Activated CD4-positive, alpha-beta T cell treated with anti-CD3 and anti-CD28 coated beads for 36 hours (primary cell): ENCODE data around the gene IGSF9. TPM values are rescaled to one million over a fixed set of nuclear protein-coding genes. Genes with fewer than 3 reads are reported as not detected.

Experiments
- ATAC-seq: fragments of 200-7000 bp; cut with Tn5 transposase; one replicate; pipeline ENCODE4 v1.10.0; 2021; ENCODE audit warnings: mild to moderate bottlenecking, moderate library complexity
- CTCF ChIA-PET: fragments of 350-600 bp; sonication (Branson Sonifier 250); formaldehyde crosslinking; loops from one replicate; lab custom pipeline; 2021; ENCODE audit warnings: antibody characterized with exemption; lab: Charles Lee
- POLR2A ChIA-PET: fragments of 350-600 bp; sonication (Branson Sonifier 250); formaldehyde crosslinking; loops from one replicate; lab custom pipeline; 2021; ENCODE audit warnings: antibody characterized with exemption, inconsistent platforms; lab: Charles Lee
- DNase-seq: peaks from one replicate; pipeline ENCODE4 v3.0.0-alpha.2; 2020
- H3K27ac Mint-ChIP-seq: one replicate; pipeline ENCODE4 v1.8.0; 2021; ENCODE audit warnings: mixed read lengths
- H3K27me3 Mint-ChIP-seq: one replicate; pipeline ENCODE4 v1.8.0; 2021; ENCODE audit warnings: mixed read lengths
- H3K36me3 Mint-ChIP-seq: one replicate; pipeline ENCODE4 v1.8.0; 2021; ENCODE audit warnings: low read depth, mixed read lengths
- H3K4me1 Mint-ChIP-seq: one replicate; pipeline ENCODE4 v1.8.0; 2021; ENCODE audit warnings: mixed read lengths
- H3K4me3 Mint-ChIP-seq: one replicate; pipeline ENCODE4 v1.8.0; 2021; ENCODE audit warnings: mild to moderate bottlenecking, moderate library complexity, mixed read lengths
- H3K9me3 Mint-ChIP-seq: one replicate; pipeline ENCODE4 v1.8.0; 2021; ENCODE audit warnings: low read depth, mixed read lengths
- intact Hi-C, 2 experiments: fragments of 100-400 bp; cut with DNase I in 1 of 2; cut with micrococcal nuclease in 1 of 2; formaldehyde crosslinking; loops; one replicate each; pipeline versions ENCODE4 v1.14.2 to v1.15.1; 2022 to 2024; cut with DNase I, micrococcal nuclease
- total RNA-seq, 2 experiments: library from RNA; stranded (reverse); gene quantifications; one replicate each; pipeline ENCODE4 v1.2.3, GENCODE V29; 2021

Gene IGSF9
- total RNA-seq, 2 experiments from 2014 or later, result 0.07 TPM; not detected in 1

DNA sequence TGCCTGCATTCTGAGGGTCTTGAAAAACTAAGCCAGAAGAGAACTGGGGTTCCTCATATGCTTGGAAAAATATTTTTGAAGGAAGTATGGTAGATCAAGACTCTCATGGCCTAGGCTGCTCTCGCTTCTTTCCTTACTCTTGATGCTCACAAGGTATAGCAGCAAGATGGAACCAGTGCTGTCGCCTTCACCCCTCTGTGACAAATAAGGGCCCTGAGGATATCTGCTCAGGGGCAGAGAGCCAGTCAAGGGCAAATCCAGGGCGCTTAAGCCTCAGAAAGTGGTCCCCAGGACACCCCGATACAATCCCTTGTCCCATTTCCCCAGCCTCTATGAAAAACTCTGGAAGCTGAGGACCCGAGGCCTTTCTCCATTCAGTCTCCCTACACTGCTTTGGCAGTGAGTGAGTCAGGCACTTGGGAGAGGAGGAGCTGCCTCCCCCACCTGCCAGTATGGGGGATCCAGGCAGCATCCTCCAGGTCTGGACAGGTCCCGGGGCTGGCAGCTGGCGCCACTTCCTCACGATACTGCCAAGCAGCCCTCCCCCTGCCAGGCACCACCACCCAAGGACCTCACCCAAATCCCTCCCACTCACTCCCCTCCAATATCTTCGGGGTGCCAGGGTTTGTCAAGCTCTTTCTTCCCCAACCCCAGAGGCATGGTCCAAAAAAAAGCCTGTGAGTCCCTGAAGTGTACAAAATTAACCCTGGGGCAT lies 1.3 kb downstream of the IGSF9 start:
- ChIA-PET CTCF (interaction anchor here (0.8 to 2.8 kb wide), 3 partner anchors 55 to 134 kb away, joined by 3 to 15 read pairs (median 4); no protein-coding TSS in a partner anchor), POLR2A (no interaction called here)
- no peak for ATAC-seq
- DNase-seq, result no peak
- no peak overlapping the region for H3K27ac Mint-ChIP-seq
- peaks cover 7% of the 10 kb centered on the region for H3K4me1 Mint-ChIP-seq
- H3K9me3 Mint-ChIP-seq, result no peaks in the 10 kb centered on the region
- no peaks in the 10 kb centered on the region for H3K36me3 Mint-ChIP-seq
- no peak overlapping the region for H3K4me3 Mint-ChIP-seq
- H3K27me3 Mint-ChIP-seq, result peaks cover 27% of the 10 kb centered on the region
- intact Hi-C loops, result no loop called here

DNA sequence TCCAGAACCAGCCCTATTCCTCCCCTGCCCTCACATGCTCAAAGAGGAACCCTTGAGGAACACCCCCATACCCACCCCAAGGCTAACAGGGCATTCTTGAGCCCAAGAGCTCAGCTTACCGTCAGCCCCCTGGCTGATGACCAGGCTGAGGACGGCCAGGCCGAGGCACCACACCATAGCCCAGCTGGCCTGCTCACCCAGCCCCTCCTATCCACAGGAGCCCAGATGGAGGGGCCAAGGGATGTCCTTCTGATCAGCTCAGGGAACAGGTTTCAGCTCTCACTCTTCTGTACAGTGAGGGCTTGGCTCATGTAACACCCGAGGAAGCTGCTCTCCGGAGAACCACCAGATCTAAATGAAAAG lies 2.2 kb downstream of the IGSF9 start:
- H3K4me3 Mint-ChIP-seq, result no peak overlapping the region
- no peak overlapping the region for H3K27ac Mint-ChIP-seq
- ChIA-PET CTCF (interaction anchor here (2.8 kb wide), 1 partner anchor 65 kb away, joined by 15 read pairs; no protein-coding TSS in a partner anchor), POLR2A (no interaction called here)
- intact Hi-C loops, result no loop called here
- DNase-seq (no peak), ATAC-seq (no peak)
- no peaks in the 10 kb centered on the region for H3K9me3 Mint-ChIP-seq
- H3K36me3 Mint-ChIP-seq, result no peaks in the 10 kb centered on the region
- peaks cover 27% of the 10 kb centered on the region for H3K27me3 Mint-ChIP-seq
- H3K4me1 Mint-ChIP-seq, result peaks cover 7% of the 10 kb centered on the region

DNA sequence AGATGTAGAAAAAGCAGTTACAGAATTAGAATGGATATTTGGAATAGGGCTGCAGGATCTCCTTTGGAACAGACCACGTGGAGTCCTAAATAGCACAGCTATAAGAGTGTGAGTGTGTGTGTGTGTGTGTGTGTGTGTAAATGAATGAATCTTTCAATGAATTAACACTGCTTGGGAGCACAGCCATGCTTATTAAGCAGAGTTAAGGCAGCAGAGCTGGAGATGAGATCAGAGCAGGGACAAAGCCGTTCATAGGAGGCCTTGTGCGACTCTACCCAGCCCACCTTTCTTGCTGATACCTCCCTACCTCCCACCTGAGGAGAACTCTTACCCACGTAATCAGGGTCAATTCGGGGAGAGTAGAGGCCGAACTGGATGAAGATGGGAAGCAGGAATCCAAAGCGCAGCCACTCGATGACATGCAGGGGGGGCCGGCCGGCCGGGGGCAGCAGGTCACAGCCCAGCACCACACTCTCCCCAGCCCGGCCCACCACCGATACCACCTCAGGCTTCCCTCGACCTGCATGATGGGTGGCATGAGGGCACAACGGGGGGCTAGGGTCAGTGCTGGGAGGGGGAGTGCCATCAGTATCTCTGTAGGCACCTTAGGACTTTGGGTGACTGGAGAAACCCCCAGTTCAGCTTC lies 2.7 kb downstream of the IGSF9 start:
- Mint-ChIP-seq H3K4me3 (no peak overlapping the region), H3K4me1 (peaks cover 7% of the 10 kb centered on the region), H3K27me3 (peaks cover 27% of the 10 kb centered on the region), H3K27ac (no peak overlapping the region), H3K9me3 (no peaks in the 10 kb centered on the region), H3K36me3 (no peaks in the 10 kb centered on the region)
- ChIA-PET CTCF (interaction anchor here (0.6 to 2.8 kb wide), 2 partner anchors 65 to 270 kb away, joined by 3 to 15 read pairs; no protein-coding TSS in a partner anchor), POLR2A (no interaction called here)
- ATAC-seq, result no peak
- intact Hi-C loops, result no loop called here
- no peak for DNase-seq

DNA sequence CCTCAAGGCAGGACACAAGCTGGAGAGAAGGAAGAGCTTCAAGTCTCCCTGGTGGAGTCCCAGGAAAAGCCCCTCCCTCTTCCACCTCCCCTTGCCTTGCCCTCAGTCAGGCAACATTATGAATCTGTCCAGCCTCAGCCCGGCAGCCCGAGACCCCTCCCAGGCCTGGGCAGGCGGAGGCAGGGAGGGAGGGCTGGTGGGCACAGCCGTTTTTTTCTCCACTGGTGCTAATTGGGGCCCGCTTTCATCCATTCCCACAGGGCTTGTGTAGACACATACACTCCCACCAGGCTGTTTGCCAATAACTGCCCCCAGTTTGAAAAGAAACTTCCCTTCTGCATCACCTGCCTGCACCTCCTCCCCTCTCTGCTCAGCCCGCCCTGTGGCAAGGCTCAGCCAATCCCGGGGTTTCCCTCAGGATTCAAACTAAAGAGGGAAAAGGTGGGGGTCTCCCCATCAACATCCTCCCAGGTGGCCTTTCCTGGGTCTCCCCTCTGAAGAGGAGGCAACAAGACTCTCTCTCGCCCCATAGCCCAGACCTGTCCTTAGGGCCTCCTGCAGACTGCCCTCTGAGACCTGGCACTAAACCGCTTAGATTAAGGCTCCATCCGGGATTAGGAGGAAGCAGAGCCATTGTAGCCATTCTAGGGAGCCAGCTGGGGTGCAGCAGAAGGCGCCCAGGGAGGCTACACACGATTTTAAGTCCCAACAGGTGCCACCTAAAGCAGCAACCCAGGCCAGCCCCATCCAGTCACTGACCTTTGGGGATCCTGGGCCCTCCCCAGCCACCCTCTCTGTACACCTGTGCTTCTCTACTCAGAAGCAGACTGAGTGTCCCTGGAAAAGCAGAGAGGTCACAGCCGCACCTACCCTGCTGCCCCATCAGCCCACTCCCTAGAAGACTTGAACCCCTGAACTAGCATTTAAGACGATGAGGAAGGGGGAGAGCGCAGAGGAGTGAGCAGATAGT lies 3.5 kb downstream of the IGSF9 start:
- Mint-ChIP-seq H3K27me3 (peaks cover 27% of the 10 kb centered on the region), H3K27ac (no peak overlapping the region)
- CTCF ChIA-PET, result interaction anchor here (0.6 to 12.5 kb wide), 5 partner anchors 27 to 270 kb away, joined by 3 to 237 read pairs (median 4); no protein-coding TSS in a partner anchor

DNA sequence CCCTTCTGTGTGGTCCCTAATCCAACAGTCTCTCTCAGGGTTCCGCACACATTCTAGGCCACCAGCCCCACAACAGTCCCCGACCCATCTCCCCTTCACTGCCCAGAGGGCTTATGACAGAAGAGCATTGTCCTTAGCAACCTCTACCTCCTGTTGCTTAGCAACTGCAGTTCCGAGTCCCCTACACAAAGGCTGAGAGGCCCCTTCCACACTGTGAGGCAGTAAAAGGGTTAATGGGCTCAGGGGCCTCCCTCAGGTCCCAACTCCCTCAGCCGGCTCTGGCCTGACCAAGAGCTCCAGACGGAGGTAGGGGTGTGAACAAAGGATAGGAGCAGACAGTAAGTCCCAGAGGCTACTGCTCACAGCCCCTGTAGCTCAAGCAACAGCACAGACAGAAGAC lies 4.3 kb downstream of the IGSF9 start:
- Mint-ChIP-seq H3K4me1 (peaks cover 12% of the 10 kb centered on the region), H3K9me3 (no peaks in the 10 kb centered on the region), H3K36me3 (no peaks in the 10 kb centered on the region), H3K27me3 (peaks cover 25% of the 10 kb centered on the region), H3K27ac (no peak overlapping the region), H3K4me3 (no peak overlapping the region)
- ChIA-PET CTCF (interaction anchor here (0.8 to 12.5 kb wide), 4 partner anchors 28 to 143 kb away, joined by 3 to 237 read pairs (median 4); no protein-coding TSS in a partner anchor), POLR2A (no interaction called here)
- intact Hi-C loops, result no loop called here
- ATAC-seq (no peak), DNase-seq (no peak)

More for the DNA sequence above, 3.5 kb downstream of the IGSF9 start:
- intact Hi-C loops, result no loop called here
- DNase-seq (no peak), ATAC-seq (no peak)
- no peaks in the 10 kb centered on the region for H3K9me3 Mint-ChIP-seq
- H3K4me3 Mint-ChIP-seq, result no peak overlapping the region
- peaks cover 7% of the 10 kb centered on the region for H3K4me1 Mint-ChIP-seq
- POLR2A ChIA-PET, result no interaction called here
- H3K36me3 Mint-ChIP-seq, result no peaks in the 10 kb centered on the region

DNA sequence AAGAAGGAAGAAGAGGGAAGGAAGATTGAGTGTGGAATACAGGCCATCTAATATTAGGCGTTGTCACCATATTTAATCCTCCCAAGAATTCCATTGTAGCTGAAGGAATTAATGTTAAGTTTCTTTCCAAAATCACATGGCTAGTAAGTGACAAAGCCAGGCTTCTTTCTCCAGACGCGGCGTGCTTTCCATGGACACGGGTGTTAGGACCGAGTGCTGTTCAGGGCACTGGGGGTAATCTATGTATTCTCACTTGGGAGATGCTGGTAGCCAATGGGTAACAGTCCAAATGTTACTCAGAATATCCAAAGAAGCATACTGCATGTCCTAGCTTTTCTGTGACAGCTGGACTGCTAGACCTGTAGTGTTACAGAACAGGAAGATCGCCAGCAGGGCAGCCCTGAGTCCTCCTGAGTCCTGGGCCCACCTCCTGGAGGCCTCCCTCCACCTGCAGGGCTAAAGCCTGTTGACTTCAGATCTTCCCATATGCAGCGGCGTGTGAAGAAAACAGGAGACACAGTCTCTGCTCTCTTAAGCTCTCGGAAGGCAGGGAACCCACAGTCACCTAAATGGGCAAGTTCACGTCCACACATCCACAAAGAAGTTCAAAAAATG lies 5.3 kb downstream of the IGSF9 start:
- DNase-seq (no peak), ATAC-seq (no peak)
- POLR2A ChIA-PET, result no interaction called here
- CTCF ChIA-PET, result interaction anchor here (1.0 to 12.5 kb wide), 3 partner anchors 65 to 142 kb away, joined by 3 to 237 read pairs (median 3); no protein-coding TSS in a partner anchor
- intact Hi-C loops, result no loop called here
- Mint-ChIP-seq H3K4me1 (peaks cover 9% of the 10 kb centered on the region), H3K9me3 (no peaks in the 10 kb centered on the region), H3K4me3 (no peak overlapping the region), H3K27ac (no peak overlapping the region), H3K27me3 (peaks cover 24% of the 10 kb centered on the region), H3K36me3 (no peaks in the 10 kb centered on the region)

DNA sequence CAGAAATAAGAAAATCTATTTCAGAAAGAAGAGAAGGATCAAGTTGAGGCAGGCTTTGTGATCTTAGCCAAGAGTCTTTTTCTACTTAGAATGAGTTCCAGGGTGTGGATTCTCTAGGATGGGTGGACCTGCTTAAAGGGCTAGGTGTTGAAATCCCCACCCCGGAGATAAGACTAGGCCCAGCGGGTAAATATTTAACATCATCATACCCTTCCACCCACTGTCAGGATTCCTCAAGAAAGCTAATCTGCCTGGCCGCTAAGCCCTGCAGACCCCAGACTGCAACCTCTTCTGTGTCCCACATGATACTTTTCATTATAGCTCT lies 5.8 kb downstream of the IGSF9 start:
- intact Hi-C loops, result loop anchor here (5.0 kb wide), 2 partner anchors 143 to 438 kb away; partner anchors contain the start of gene KCNJ9 (in 1 of the 2)
- H3K4me1 Mint-ChIP-seq, result peaks cover 5% of the 10 kb centered on the region
- ChIA-PET CTCF (interaction anchor here (0.5 to 12.5 kb wide), 8 partner anchors 11 to 727 kb away, joined by 3 to 237 read pairs (median 4); partner anchors contain the start of gene SLAMF9), POLR2A (no interaction called here)
- no peaks in the 10 kb centered on the region for H3K9me3 Mint-ChIP-seq
- no peak for DNase-seq
- no peak for ATAC-seq
- no peak overlapping the region for H3K27ac Mint-ChIP-seq
- H3K36me3 Mint-ChIP-seq, result no peaks in the 10 kb centered on the region
- H3K27me3 Mint-ChIP-seq, result peaks cover 21% of the 10 kb centered on the region
- H3K4me3 Mint-ChIP-seq, result no peak overlapping the region

DNA sequence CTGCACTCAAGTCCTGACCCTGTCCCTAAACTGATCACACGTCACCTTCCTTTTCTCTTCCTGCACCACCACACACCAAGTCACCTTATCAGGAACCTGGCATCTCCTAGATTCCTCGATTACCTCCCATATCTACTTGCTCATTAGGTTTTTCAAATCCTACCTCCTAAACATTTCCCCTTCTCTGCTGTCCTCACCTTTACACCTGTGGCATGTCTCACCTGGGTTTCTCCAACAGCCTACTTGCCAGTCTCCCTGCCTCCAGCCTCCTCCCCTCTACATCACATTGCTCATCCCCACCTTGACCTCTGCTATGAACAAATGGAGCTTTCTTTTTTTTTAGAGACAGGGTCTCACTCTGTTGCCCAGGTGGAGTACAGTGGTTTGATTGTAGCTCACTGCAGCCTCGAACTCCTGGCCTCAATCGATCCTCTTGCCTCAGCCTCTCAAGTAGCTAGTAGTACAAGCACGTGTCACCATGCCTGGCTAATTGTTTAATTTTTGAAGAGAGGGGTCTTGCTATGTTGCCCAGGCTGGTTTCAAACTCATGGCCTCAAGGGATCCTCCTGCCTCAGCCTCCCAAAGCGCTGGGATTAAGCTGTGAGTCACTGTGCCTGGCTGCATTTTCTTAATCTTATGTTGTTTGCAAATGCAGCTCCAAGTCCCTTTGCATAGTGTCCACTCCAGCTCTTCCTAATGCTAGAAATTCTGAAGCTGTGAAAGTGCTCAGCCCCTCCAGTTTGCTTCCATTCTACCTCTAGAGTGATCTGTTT lies 6.3 kb downstream of the IGSF9 start:
- CTCF ChIA-PET, result interaction anchor here (0.5 to 12.5 kb wide), 12 partner anchors 9 to 726 kb away, joined by 3 to 237 read pairs (median 4); partner anchors contain the start of genes SLAMF9 and TAGLN2
- H3K27me3 Mint-ChIP-seq, result peaks cover 16% of the 10 kb centered on the region
- no peak for DNase-seq

DNA sequence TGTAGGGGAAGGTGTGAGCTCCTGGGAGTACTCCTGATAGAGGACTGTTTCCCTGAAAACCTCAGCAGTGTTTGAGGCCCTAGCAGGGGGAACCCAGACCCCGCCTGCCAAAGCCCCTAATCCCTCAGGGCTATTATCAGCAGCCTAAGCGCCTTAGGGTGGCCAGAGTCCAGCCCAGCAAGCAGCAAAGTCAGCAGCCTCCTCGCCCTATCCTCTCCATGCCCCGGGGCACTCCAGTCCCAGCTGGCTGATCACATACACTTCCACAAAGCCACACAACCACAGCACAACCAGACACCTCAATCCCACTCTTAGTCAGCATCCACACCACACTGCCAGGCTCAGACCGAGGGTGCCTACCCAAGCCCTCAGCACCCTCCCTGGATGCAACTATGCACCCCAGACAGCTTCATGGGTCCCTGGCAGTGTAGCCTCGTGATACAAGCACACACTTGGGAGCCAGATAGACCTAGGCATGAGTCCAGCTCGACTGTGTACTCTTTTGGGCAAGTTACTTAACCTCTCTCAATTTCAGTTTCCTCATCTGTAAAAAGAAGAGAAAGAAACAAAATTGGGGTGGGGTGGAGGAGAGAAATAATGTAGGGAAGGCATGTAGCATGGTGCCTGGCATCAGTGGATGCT lies 7.1 kb downstream of the IGSF9 start:
- no peaks in the 10 kb centered on the region for H3K36me3 Mint-ChIP-seq
- no peak overlapping the region for H3K4me3 Mint-ChIP-seq
- ChIA-PET POLR2A (interaction anchor here (0.5 to 0.6 kb wide), 2 partner anchors 10 to 13 kb away, joined by 3 read pairs; no protein-coding TSS in a partner anchor), CTCF (interaction anchor here (0.7 to 12.5 kb wide), 10 partner anchors 8 to 140 kb away, joined by 3 to 237 read pairs (median 4); partner anchors contain the start of genes SLAMF9 and TAGLN2)
- ATAC-seq (peak; percentile 42), DNase-seq (peak; percentile 27)
- intact Hi-C loops, result loop anchor here (5.0 kb wide), 2 partner anchors 144 to 439 kb away; partner anchors contain the start of gene KCNJ9 (in 1 of the 2)
- peaks cover 11% of the 10 kb centered on the region for H3K27me3 Mint-ChIP-seq
- no peaks in the 10 kb centered on the region for H3K9me3 Mint-ChIP-seq
- no peak overlapping the region for H3K27ac Mint-ChIP-seq
- peaks cover 5% of the 10 kb centered on the region for H3K4me1 Mint-ChIP-seq

More for the DNA sequence above, 6.3 kb downstream of the IGSF9 start:
- no peaks in the 10 kb centered on the region for H3K36me3 Mint-ChIP-seq
- intact Hi-C loops, result loop anchor here (5.0 kb wide), 2 partner anchors 143 to 438 kb away; partner anchors contain the start of gene KCNJ9 (in 1 of the 2)
- POLR2A ChIA-PET, result interaction anchor here (0.5 to 0.6 kb wide), 2 partner anchors 11 to 13 kb away, joined by 3 read pairs; no protein-coding TSS in a partner anchor
- ATAC-seq, result no peak
- no peak overlapping the region for H3K27ac Mint-ChIP-seq
- peaks cover 5% of the 10 kb centered on the region for H3K4me1 Mint-ChIP-seq
- no peaks in the 10 kb centered on the region for H3K9me3 Mint-ChIP-seq
- no peak overlapping the region for H3K4me3 Mint-ChIP-seq
